WERI-Rb-1 (cell line): ENCODE data around the gene ASB1.

Experiments used
- DNase-seq: peaks from one replicate; pipeline ENCODE4 v3.0.0-alpha.2; 2020
- H3K27ac ChIP-seq: fragments of 250-450 bp; sonication (Bioruptor Pico); 2 replicates; pipeline ENCODE4 v1.5.1; 2020; ENCODE audit warnings: mild to moderate bottlenecking, moderate library complexity
- H3K27me3 ChIP-seq: fragments of 250-450 bp; sonication (Bioruptor Pico); 2 replicates; pipeline ENCODE4 v1.5.1; 2021; ENCODE audit warnings: mild to moderate bottlenecking, low read depth, moderate library complexity; ENCODE audit not compliant: insufficient read depth, severe bottlenecking
- H3K36me3 ChIP-seq: fragments of 250-450 bp; sonication (Bioruptor Pico); 2 replicates; pipeline ENCODE4 v1.5.1; 2020; ENCODE audit warnings: mild to moderate bottlenecking, moderate library complexity
- H3K4me3 ChIP-seq: 2 replicates; pipeline ENCODE4 v1.5.1; 2011; ENCODE audit warnings: low read depth, mild to moderate bottlenecking, control low read depth, low read length
- H3K9me3 ChIP-seq: fragments of 250-450 bp; sonication (Bioruptor Pico); 2 replicates; pipeline ENCODE4 v1.5.1; 2021; ENCODE audit warnings: mild to moderate bottlenecking, moderate library complexity; ENCODE audit not compliant: severe bottlenecking
- TF ChIP-seq, protein P1 (sequence below): IDR thresholded peaks from 2 replicates; pipeline ENCODE4 v1.5.1; 2011; ENCODE audit warnings: low read depth, mild to moderate bottlenecking, control low read depth, inconsistent platforms, low read length

ASB1 gene

DNA sequence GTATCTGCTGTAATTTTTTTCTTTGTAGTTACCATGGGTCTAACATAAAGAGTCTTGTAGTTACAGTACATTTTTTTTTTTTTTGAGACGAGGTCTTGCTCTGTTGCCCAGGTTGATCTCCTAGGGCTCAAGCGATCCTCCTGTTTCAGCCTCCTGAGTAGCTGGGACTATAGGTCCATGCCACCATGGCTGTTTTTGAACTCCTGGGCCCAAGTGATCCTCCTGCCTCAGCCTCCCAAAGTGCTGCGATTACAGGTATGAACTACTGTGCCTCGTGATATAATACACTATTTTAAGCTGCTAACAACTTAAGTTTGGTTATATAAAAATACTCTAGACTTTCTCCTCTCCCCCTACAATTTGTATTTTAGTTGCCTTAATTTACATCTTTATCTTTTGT lies 46.3 kb downstream of the ASB1 start:
- Histone ChIP-seq H3K9me3 (no peaks in the 10 kb centered on the region), H3K4me3 (no peak overlapping the region), H3K27me3 (no peaks in the 10 kb centered on the region), H3K27ac (no peak overlapping the region), H3K36me3 (no peaks in the 10 kb centered on the region)
- DNase-seq, result no peak
- TF ChIP-seq, protein P1, sequence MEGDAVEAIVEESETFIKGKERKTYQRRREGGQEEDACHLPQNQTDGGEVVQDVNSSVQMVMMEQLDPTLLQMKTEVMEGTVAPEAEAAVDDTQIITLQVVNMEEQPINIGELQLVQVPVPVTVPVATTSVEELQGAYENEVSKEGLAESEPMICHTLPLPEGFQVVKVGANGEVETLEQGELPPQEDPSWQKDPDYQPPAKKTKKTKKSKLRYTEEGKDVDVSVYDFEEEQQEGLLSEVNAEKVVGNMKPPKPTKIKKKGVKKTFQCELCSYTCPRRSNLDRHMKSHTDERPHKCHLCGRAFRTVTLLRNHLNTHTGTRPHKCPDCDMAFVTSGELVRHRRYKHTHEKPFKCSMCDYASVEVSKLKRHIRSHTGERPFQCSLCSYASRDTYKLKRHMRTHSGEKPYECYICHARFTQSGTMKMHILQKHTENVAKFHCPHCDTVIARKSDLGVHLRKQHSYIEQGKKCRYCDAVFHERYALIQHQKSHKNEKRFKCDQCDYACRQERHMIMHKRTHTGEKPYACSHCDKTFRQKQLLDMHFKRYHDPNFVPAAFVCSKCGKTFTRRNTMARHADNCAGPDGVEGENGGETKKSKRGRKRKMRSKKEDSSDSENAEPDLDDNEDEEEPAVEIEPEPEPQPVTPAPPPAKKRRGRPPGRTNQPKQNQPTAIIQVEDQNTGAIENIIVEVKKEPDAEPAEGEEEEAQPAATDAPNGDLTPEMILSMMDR, result no peak

DNA sequence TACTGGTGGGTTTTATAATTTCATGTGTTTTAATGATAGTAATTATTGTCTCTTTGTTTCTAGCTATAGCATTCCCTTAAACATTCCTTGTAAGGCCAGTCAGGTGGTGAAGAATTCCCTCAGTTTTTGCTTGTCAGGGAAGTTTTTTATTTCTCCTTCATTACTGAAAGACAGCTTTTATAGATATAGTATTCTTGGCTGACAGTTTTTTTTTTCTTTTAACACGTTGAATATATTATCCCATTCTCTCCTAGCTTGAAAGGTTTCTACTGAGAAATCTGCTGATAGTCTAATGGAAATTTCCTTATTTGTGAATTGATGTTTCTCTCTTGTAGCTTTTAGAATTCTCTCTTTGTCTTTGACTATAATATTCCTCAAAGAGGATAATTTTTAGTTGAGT lies 46.8 kb downstream of the ASB1 start:
- Histone ChIP-seq H3K9me3 (no peaks in the 10 kb centered on the region), H3K27me3 (no peaks in the 10 kb centered on the region), H3K36me3 (no peaks in the 10 kb centered on the region), H3K4me3 (no peak overlapping the region), H3K27ac (no peak overlapping the region)
- TF ChIP-seq, protein P1, result no peak
- DNase-seq, result no peak

DNA sequence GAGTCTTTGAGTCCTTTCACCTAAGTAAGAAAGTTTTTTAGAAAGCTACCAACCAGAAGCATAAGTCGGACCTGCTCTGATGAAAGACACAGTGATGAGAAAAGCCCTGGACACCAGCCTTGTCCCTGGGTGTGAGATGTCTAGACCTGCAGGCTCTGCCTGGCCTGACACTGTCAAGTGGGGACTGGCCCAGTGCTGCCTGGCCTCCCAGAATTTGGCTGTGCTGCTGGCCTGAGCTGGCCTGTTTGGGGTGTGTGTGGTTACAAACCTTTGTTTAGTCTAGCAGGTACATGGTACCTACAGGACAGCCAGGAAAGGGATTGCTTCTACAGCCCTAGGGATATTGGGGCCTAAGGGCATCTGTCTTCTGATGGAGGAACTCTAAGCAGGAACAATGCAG lies 48.3 kb downstream of the ASB1 start:
- Histone ChIP-seq H3K27ac (no peak overlapping the region), H3K36me3 (no peaks in the 10 kb centered on the region), H3K4me3 (no peak overlapping the region), H3K27me3 (no peaks in the 10 kb centered on the region), H3K9me3 (peaks cover 1% of the 10 kb centered on the region)
- TF ChIP-seq, protein P1, result no peak
- DNase-seq, result no peak

DNA sequence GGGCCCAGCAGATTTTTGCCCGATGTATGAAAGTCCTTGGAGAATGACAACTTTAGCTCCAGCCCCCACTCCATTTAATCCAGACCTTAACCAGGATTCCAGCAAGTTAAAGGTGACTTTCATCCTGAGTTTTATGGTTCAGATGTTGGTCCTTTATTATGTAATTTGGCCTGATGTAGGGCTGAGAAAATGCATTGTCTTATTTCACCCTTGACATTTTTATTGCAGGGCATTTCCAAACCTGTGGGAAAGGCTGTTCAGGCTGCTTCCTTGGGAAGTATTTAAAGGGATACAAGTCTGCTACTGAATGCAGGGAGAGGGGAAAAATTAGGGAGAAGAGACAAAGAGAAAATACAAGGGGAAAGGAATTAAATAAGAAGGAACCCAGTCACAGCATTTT lies 48.8 kb downstream of the ASB1 start:
- TF ChIP-seq, protein P1, result no peak
- peaks cover 7% of the 10 kb centered on the region for H3K9me3 ChIP-seq
- no peaks in the 10 kb centered on the region for H3K27me3 ChIP-seq
- no peak overlapping the region for H3K27ac ChIP-seq
- DNase-seq, result no peak
- H3K36me3 ChIP-seq, result no peaks in the 10 kb centered on the region
- H3K4me3 ChIP-seq, result no peak overlapping the region

DNA sequence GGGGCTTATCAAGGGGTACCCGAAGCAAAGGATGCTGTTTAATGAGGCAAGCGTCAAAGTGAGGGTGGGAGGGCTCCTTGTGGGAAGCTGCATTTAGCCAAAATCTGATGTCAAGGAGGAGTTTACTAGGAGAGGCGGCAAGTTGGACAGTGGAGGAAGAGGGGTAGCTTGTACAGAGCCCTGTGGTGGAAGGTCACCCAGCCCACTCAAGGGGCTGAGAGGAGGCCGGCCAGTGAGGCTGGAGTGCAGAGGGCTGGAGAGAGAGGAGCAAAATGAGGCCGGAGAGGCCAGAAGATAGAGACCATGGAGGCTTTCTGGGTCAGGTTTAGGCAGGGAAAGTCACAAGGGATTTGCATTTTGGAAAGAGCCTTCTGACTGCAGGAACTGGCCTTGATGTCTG lies 49.5 kb downstream of the ASB1 start:
- no peaks in the 10 kb centered on the region for H3K27me3 ChIP-seq
- H3K27ac ChIP-seq, result no peak overlapping the region
- no peak overlapping the region for H3K4me3 ChIP-seq
- TF ChIP-seq, protein P1, result no peak
- peaks cover 9% of the 10 kb centered on the region for H3K9me3 ChIP-seq
- H3K36me3 ChIP-seq, result no peaks in the 10 kb centered on the region
- DNase-seq, result no peak

DNA sequence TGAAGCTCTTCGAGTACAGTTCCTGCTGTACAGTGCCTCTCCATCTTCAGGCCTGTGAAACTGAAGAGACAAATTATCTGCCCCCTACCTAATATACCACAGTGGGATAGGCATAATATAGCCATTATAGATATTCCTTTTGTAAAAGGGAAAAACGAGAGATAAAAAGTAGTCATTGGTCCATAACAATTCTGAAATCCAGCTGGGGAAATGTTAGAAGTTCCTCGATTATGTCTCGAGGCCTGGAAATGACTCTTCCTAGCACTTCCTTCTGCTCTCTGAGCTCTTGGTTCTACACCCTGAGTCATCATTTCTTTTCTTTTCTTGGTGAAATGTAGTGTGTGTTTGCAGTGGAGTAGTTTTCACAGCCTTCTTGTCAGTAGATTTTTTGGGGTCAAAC lies 51.5 kb downstream of the ASB1 start:
- TF ChIP-seq, protein P1, result no peak
- no peaks in the 10 kb centered on the region for H3K36me3 ChIP-seq
- H3K27ac ChIP-seq, result no peak overlapping the region
- no peak overlapping the region for H3K4me3 ChIP-seq
- no peak for DNase-seq
- H3K9me3 ChIP-seq, result peaks cover 9% of the 10 kb centered on the region
- H3K27me3 ChIP-seq, result no peaks in the 10 kb centered on the region
